Measurements from ENCODE around the gene HSPA4L.

Gene HSPA4L

GRCh38 chr4:127809173-127809800, 27.2 kb downstream of the HSPA4L start (continued):
- TF ChIP-seq CSRNP3 (CRISPR knock-in tag; IDR thresholded peaks at IDR 0.05) (no peak), PATZ1 (CRISPR knock-in tag; IDR thresholded peaks at IDR 0.05; ENCODE audit: borderline replicate concordance) (no peak), PPARA (CRISPR knock-in tag; IDR thresholded peaks at IDR 0.05; ENCODE audit: borderline replicate concordance) (no peak), OSR1 (CRISPR knock-in tag; IDR thresholded peaks at IDR 0.05) (no peak)

- TF ChIP-seq RARB (CRISPR knock-in tag; IDR thresholded peaks at IDR 0.05) (no peak), PPARA (CRISPR knock-in tag; IDR thresholded peaks at IDR 0.05; ENCODE audit: borderline replicate concordance) (no peak), SNAI2 (CRISPR knock-in tag; IDR thresholded peaks at IDR 0.05) (no peak)
- no peak for ATAC-seq
These were observed 28.4 kb downstream of the HSPA4L start for GRCh38 chr4:127810551-127810950.

- ATAC-seq: no peak
These were observed 40.3 kb downstream of the HSPA4L start for GRCh38 chr4:127822430-127822829.

More at GRCh38 chr4:127822430-127822829, 40.3 kb downstream of the HSPA4L start:
- no peak for TF ChIP-seq TSHZ2 (CRISPR knock-in tag; IDR thresholded peaks at IDR 0.05)
- no peak for TF ChIP-seq CSRNP3 (CRISPR knock-in tag; IDR thresholded peaks at IDR 0.05)
- no peak for TF ChIP-seq ISL1 (CRISPR knock-in tag; IDR thresholded peaks at IDR 0.05)
- TF ChIP-seq RARB (CRISPR knock-in tag; IDR thresholded peaks at IDR 0.05): no peak
- no peak for TF ChIP-seq BACH2 (CRISPR knock-in tag; IDR thresholded peaks at IDR 0.05; ENCODE audit: borderline replicate concordance)
- no peak for TF ChIP-seq TCF4 (CRISPR knock-in tag; IDR thresholded peaks at IDR 0.05; ENCODE audit: borderline replicate concordance)
- TF ChIP-seq ESRRG (CRISPR knock-in tag; IDR thresholded peaks at IDR 0.05): no peak
- TF ChIP-seq GLIS3 (CRISPR knock-in tag; IDR thresholded peaks at IDR 0.05): no peak
- no peak for TF ChIP-seq POU6F1 (CRISPR knock-in tag; IDR thresholded peaks at IDR 0.05; ENCODE audit: borderline replicate concordance, low read depth)
- TF ChIP-seq PATZ1 (CRISPR knock-in tag; IDR thresholded peaks at IDR 0.05; ENCODE audit: borderline replicate concordance): no peak

All from SK-N-SH treated with all-trans-retinoic acid at 6 μM for 48 hours (cell line).